ENCODE data around the gene FAM131B.

DNA sequence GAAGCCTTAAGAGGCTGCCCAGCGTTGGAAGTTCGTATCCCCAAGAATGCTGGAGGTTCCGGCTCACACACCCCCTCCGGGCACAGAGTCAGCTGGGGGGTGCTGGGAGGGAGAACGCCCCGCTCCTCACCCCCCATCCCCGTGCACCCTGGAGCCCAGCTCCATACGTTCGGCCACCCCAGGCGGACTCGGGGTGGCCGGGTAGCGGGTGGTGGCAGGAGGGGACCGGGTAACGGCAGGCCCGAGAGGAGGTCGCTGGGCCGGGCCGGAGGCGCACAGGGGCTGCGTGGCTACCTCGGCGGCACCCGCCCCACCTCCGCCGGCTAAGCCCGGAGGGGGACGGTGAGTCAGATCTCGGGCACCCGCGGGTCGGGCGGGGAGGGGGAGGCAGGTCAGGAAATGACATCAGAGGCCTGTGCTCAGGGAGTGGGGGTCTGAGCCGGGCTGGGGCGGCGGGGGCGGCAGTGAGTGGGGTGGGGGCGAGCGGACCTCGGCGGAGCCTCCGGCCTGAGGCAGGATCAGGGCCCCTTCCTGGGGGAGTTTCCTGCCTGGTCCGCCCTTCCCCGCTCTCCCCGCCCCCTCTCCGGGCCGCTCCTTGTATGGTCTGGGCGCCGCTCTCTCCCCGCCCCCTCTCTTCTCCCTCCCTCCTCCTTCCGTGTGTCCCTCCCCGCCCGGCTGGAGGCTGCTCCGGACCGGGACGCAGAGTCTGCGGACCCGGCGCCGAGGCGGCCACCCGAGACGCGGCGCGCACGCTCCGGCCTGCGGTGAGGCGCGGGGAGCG, 18.3 kb upstream of the FAM131B start, which contains the start of gene ZYX:
- TF ChIP-seq, protein P1, sequence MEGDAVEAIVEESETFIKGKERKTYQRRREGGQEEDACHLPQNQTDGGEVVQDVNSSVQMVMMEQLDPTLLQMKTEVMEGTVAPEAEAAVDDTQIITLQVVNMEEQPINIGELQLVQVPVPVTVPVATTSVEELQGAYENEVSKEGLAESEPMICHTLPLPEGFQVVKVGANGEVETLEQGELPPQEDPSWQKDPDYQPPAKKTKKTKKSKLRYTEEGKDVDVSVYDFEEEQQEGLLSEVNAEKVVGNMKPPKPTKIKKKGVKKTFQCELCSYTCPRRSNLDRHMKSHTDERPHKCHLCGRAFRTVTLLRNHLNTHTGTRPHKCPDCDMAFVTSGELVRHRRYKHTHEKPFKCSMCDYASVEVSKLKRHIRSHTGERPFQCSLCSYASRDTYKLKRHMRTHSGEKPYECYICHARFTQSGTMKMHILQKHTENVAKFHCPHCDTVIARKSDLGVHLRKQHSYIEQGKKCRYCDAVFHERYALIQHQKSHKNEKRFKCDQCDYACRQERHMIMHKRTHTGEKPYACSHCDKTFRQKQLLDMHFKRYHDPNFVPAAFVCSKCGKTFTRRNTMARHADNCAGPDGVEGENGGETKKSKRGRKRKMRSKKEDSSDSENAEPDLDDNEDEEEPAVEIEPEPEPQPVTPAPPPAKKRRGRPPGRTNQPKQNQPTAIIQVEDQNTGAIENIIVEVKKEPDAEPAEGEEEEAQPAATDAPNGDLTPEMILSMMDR (IDR thresholded peaks at IDR 0.05) = no peak
- TF ChIP-seq NR1H2 (CRISPR knock-in tag; IDR thresholded peaks at IDR 0.05) (no peak), JUN (CRISPR knock-in tag; IDR thresholded peaks at IDR 0.05) (peak; percentile 57; the same call in 1 of the 2 replicates), ATF1 (CRISPR knock-in tag; IDR thresholded peaks at IDR 0.05) (no peak), CREB1 (CRISPR knock-in tag; IDR thresholded peaks at IDR 0.05) (no peak)
- TF ChIP-seq, protein P2, sequence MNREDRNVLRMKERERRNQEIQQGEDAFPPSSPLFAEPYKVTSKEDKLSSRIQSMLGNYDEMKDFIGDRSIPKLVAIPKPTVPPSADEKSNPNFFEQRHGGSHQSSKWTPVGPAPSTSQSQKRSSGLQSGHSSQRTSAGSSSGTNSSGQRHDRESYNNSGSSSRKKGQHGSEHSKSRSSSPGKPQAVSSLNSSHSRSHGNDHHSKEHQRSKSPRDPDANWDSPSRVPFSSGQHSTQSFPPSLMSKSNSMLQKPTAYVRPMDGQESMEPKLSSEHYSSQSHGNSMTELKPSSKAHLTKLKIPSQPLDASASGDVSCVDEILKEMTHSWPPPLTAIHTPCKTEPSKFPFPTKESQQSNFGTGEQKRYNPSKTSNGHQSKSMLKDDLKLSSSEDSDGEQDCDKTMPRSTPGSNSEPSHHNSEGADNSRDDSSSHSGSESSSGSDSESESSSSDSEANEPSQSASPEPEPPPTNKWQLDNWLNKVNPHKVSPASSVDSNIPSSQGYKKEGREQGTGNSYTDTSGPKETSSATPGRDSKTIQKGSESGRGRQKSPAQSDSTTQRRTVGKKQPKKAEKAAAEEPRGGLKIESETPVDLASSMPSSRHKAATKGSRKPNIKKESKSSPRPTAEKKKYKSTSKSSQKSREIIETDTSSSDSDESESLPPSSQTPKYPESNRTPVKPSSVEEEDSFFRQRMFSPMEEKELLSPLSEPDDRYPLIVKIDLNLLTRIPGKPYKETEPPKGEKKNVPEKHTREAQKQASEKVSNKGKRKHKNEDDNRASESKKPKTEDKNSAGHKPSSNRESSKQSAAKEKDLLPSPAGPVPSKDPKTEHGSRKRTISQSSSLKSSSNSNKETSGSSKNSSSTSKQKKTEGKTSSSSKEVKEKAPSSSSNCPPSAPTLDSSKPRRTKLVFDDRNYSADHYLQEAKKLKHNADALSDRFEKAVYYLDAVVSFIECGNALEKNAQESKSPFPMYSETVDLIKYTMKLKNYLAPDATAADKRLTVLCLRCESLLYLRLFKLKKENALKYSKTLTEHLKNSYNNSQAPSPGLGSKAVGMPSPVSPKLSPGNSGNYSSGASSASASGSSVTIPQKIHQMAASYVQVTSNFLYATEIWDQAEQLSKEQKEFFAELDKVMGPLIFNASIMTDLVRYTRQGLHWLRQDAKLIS (CRISPR knock-in tag; IDR thresholded peaks at IDR 0.05; ENCODE audit: borderline replicate concordance) = no peak
- TF ChIP-seq, protein P3, sequence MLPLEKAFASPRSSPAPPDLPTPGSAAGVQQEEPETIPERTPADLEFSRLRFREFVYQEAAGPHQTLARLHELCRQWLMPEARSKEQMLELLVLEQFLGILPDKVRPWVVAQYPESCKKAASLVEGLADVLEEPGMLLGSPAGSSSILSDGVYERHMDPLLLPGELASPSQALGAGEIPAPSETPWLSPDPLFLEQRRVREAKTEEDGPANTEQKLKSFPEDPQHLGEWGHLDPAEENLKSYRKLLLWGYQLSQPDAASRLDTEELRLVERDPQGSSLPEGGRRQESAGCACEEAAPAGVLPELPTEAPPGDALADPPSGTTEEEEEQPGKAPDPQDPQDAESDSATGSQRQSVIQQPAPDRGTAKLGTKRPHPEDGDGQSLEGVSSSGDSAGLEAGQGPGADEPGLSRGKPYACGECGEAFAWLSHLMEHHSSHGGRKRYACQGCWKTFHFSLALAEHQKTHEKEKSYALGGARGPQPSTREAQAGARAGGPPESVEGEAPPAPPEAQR (CRISPR knock-in tag; IDR thresholded peaks at IDR 0.05) = no peak
